SK-N-DZ (cell line): ENCODE data around the gene PDZD8.
"Not testable (repeated sequence)": the region's sequence is repeated elsewhere in the genome, so short reads cannot be mapped to it uniquely, and the experiment has no call there.

Experiments
- DNase-seq: peaks from one replicate; pipeline ENCODE4 v3.0.0-alpha.2; 2015; ENCODE audit warnings: low spot score

PDZD8 gene

GRCh38 chr10:117255835-117256460 lies 119.3 kb downstream of the PDZD8 start:
- no peak for DNase-seq

- DNase-seq = no peak
Measured at GRCh38 chr10:117254774-117255735, 120.2 kb downstream of the PDZD8 start.

GRCh38 chr10:117254338-117254737 lies 120.9 kb downstream of the PDZD8 start:
- DNase-seq = no peak

- no peak for DNase-seq
Measured at GRCh38 chr10:117253908-117254307, 121.3 kb downstream of the PDZD8 start.

DNA sequence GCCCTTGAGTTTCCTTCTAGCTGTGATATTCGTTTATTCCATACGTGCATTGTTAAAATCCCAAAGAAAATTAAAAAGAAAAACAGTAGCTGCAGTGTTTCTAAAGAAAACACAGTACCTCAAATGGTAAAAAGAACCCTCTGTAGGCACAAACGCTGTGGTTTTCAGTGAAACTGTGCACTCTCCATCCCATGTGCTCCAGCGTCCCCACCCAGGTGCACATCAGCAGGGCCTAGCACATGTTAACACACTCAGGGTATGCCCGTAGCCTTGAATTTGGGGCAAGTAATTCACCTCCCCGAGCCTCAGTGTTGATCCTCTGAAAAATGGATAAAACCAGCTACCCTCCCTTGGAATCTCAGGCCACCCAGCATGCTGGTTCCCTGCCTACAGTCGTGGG lies 124.8 kb downstream of the PDZD8 start:
- no peak for DNase-seq

DNA sequence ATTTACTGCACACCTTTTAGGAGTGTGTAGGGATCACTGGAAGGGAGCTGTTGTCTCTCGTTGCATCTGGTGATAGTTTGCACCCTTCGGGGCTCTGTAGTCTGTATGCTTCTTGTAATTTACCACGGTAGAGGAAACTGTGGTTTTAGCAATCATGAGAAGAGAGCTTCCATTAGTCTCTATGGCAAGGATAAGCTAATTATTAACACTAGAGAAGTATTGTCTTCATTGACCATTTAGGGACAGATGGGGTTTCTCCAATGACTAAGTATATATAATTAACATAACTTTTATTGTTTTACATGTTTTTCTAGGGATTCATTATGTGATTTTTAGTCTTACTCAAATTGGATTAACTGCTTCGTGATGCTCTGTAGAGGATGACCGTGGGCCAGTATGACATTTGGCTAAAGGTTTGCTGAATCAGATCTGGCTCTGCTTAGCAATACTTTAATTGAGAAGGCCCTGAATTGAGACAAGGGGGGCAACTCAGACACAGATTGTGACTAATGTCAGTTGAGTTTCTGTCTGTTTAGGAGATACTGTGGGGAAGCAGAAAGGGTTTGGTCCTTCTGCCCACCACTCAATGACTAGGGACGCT lies 125.6 kb downstream of the PDZD8 start:
- DNase-seq = no peak

DNA sequence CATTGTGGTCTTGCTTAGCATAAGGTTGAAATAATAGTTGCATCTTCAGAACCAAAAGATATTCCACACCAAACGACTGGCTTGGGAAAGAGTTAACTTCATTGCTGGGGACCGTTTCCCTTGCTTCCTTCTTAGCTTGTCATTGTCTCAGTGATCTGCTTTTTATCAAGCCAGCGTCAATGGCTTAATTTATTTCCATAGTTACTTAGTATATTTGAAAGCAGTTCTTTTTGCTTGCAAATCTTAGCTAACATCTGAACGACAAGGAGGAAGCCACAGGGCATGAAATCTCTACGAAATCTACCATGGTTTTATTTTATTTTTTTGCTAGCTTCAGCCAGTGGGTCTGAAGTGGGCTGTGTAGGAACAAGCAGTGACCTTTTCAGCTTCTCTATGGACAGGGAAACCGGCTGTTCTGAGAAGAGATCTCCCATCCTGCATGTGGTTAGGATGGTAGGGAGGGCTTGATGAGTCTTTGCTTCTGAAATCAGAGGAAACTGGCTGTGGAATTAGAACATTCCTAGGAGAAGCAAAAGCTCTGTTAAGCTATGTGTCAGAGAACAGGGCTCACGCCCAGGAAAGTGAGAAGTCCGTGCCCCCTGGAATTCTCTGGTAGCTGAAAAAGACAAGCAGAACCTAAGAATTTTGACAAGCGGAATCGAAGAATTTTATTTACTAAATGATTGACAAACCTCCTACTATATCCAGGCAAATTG lies 126.3 kb downstream of the PDZD8 start:
- peak; percentile 73 for DNase-seq

DNA sequence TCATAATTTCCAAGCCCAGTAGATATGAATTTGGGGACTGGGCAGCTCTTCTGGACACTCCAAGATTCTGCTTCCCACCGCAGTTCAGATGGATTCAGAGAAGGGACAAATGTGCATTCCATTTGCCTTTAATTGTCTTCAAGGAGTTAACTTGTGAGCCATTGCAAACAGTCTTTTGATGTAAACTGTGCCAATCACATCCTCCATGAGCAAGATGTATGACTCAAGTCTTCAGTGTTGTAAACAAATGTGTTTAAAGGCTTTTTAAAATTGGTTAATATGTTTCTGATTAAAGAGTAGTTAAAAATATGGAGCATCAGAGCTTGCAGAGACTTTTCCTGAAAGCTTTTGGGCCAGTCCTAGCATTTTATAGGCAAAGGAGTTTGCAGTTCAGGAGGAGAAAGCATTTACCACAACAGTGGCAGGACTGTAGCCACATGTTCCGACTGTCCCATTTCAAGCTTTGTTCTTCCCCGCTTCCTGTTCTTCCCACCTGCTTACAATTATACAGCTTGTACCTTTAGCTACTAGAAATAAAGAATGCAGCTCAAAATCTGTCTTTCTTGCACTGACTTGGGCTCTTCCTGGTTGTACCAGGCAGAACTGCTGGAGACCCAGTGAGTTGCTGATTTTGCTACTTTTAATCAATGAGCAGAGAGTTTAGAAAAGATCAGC lies 128.1 kb downstream of the PDZD8 start:
- no peak for DNase-seq

DNA sequence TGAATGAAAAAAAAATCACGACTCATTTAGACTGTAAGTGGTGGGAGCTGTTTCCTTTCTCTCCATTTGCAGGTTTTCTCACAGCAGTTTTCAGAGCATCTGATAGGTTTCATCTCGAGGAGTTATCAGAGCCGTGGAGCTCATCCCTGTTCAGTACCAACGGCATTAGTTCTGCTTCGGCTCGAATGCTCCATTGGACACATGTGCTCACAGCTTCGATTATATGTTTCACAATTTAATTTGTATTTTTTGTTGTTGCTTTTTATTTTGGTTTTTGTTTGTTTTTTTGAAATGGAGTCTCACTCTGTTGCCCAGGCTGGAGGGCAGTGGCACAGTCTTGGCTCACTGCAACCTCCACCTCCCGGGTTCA lies 132.8 kb downstream of the PDZD8 start:
- no peak for DNase-seq

DNA sequence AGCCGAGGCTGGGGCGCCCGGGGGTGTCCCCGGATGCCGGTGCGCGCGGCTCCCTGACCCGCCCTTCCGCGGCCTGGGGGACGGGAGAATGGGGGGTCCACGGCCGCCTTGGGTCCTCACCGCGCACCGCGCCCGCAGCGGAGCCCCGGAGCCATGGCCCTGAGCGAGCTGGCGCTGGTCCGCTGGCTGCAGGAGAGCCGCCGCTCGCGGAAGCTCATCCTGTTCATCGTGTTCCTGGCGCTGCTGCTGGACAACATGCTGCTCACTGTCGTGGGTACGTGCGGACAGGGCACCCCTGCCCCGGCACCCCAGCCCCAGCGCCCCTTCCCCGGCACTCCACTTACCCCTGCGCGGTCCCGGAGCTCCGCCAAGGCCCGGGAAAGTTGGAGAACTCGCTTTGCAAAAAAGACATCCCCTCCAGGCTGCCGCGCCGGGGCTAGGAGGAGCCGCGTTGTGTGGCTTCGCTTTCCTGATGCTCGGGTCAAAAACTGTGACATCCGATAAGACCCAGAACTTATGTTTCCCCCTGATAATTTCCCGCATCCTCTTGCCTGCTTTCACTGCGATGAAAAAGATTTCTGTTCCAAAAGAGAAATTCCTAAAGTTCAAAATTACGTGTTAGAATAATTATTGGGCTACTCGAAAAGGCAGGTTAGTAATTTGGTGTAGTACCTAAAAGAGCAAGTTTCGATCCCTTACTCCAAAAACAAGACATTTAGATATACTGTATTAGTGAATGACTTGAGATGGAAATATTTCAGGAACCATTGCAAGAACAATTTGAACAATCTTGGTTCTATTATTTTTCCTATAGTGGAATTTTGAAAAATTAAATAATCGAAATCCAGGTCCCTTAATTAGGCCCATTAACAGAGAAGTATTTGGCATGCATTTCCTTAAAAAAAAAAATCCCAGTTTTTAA lies 133.4 kb downstream of the PDZD8 start:
- no peak for DNase-seq

- DNase-seq = no peak
Measured at GRCh38 chr10:117240621-117241529, 134.4 kb downstream of the PDZD8 start, which contains the start of gene SLC18A2. SLC18A2 (plus strand) TSS chr10:117241114; CDS start chr10:117241694, 580 bp downstream.

GRCh38 chr10:117239721-117240620 lies 135.3 kb downstream of the PDZD8 start:
- peak; percentile 40 for DNase-seq

GRCh38 chr10:117239051-117239450 lies 136.2 kb downstream of the PDZD8 start:
- no peak for DNase-seq

GRCh38 chr10:117237401-117237991 lies 137.7 kb downstream of the PDZD8 start:
- no peak for DNase-seq

DNA sequence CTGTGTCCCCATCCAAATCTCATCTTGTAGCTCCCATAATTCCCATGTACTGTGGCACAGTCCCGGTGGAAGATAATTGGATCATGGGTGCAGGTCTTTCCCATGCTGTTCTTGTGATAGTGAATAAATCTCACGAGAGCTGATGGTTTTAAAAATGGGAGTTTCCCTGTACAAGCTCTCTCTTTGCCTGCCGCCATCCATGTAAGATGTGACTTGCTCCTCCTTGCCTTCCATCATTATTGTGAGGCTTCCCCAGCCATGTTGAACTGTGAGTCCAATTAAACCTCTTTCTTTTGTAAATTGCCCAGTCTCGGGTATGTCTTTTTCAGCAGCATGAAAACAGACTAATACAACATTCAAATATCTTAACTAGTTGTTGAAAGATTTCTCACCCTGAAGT lies 145.1 kb downstream of the PDZD8 start:
- DNase-seq = not testable (repeated sequence)

GRCh38 chr10:117228210-117228609 lies 147.0 kb downstream of the PDZD8 start:
- no peak for DNase-seq
